GM23338 (cell line): ENCODE data around the gene SYNRG.

Experiments used
- CREB1 ChIP-seq: fragments of 250-450 bp; sonication (Bioruptor Pico); IDR thresholded peaks from 2 replicates; pipeline ENCODE4 v1.5.0; 2020; ENCODE audit warnings: low read depth, mild to moderate bottlenecking, moderate library complexity
- EZH2 ChIP-seq: fragments of 200-600 bp; sonication (generic); IDR thresholded peaks from one replicate; pipeline ENCODE4 v1.8.0; 2017; ENCODE audit warnings: antibody characterized with exemption, mild to moderate bottlenecking, low read depth; ENCODE audit not compliant: unreplicated experiment
- EZH2phosphoT487 ChIP-seq: fragments of 200-600 bp; sonication (generic); IDR thresholded peaks from one replicate; pipeline ENCODE4 v1.8.1; 2018; ENCODE audit warnings: antibody characterized with exemption; ENCODE audit not compliant: unreplicated experiment
- POLR2AphosphoS5 ChIP-seq: IDR thresholded peaks from 2 replicates; pipeline ENCODE4 v1.6.1; 2016; ENCODE audit warnings: antibody characterized with exemption, low read depth
- TF ChIP-seq, protein P1 (sequence below), 2 experiments: fragments of 200-600 bp in 1 of 2; sonication (generic) in 1 of 2; conservative IDR thresholded peaks; 2 replicates each; pipeline versions ENCODE4 v1.5.1 to v1.6.1; 2016 to 2017; ENCODE audit warnings: antibody characterized with exemption in 2 of 2, low read depth in 2 of 2, mild to moderate bottlenecking in 2 of 2, moderate library complexity in 1 of 2
- TF ChIP-seq, protein P2 (sequence below): IDR thresholded peaks from one replicate; pipeline ENCODE4 v1.6.1; 2018; ENCODE audit warnings: antibody characterized with exemption; ENCODE audit not compliant: unreplicated experiment

DNA sequence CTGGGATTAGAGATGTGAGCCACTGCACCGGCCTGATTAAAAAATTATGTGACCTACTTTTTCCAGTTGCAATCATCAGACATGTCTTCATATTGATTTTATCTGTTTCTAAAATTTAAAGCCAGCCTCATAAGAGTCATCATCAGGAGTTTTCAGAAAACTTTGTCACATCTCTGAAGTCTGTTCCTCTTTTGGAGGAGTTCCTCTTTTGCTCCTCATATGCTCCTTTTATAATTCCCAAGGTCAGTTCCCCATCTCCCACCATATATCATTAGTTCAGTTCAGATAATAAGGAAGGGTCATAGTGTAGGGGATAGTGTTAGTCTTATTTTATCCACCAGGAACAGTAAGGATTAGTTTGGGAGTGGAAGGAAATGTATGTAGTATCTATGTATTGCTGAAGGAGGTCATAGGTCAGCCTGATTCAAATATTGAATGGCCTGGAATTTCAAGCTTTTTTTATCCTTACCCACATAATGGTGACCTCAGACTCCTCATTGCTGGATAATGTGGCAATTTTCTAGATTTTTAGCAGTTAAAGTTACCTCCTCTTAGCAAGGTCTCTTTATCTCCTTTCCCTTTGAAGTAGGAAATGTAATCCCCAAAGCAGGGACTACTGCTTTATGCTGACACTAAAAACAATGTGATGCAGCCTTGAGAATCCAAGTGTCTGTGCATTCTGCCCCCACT is 133.3 kb downstream of the SYNRG start:
- TF ChIP-seq EZH2phosphoT487, result no peak
- TF ChIP-seq, protein P1, sequence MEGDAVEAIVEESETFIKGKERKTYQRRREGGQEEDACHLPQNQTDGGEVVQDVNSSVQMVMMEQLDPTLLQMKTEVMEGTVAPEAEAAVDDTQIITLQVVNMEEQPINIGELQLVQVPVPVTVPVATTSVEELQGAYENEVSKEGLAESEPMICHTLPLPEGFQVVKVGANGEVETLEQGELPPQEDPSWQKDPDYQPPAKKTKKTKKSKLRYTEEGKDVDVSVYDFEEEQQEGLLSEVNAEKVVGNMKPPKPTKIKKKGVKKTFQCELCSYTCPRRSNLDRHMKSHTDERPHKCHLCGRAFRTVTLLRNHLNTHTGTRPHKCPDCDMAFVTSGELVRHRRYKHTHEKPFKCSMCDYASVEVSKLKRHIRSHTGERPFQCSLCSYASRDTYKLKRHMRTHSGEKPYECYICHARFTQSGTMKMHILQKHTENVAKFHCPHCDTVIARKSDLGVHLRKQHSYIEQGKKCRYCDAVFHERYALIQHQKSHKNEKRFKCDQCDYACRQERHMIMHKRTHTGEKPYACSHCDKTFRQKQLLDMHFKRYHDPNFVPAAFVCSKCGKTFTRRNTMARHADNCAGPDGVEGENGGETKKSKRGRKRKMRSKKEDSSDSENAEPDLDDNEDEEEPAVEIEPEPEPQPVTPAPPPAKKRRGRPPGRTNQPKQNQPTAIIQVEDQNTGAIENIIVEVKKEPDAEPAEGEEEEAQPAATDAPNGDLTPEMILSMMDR (conservative IDR thresholded peaks at IDR 0.05; ENCODE audit: low read depth in 2 of 2), result no peak
- TF ChIP-seq EZH2, result no peak
- TF ChIP-seq CREB1 (CRISPR knock-in tag), result no peak
- TF ChIP-seq, protein P2, sequence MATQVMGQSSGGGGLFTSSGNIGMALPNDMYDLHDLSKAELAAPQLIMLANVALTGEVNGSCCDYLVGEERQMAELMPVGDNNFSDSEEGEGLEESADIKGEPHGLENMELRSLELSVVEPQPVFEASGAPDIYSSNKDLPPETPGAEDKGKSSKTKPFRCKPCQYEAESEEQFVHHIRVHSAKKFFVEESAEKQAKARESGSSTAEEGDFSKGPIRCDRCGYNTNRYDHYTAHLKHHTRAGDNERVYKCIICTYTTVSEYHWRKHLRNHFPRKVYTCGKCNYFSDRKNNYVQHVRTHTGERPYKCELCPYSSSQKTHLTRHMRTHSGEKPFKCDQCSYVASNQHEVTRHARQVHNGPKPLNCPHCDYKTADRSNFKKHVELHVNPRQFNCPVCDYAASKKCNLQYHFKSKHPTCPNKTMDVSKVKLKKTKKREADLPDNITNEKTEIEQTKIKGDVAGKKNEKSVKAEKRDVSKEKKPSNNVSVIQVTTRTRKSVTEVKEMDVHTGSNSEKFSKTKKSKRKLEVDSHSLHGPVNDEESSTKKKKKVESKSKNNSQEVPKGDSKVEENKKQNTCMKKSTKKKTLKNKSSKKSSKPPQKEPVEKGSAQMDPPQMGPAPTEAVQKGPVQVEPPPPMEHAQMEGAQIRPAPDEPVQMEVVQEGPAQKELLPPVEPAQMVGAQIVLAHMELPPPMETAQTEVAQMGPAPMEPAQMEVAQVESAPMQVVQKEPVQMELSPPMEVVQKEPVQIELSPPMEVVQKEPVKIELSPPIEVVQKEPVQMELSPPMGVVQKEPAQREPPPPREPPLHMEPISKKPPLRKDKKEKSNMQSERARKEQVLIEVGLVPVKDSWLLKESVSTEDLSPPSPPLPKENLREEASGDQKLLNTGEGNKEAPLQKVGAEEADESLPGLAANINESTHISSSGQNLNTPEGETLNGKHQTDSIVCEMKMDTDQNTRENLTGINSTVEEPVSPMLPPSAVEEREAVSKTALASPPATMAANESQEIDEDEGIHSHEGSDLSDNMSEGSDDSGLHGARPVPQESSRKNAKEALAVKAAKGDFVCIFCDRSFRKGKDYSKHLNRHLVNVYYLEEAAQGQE, result no peak
- no peak for TF ChIP-seq POLR2AphosphoS5
